Measurements from ENCODE around the gene CACNA1G. TPM values are rescaled to one million over a fixed set of nuclear protein-coding genes. Genes with fewer than 3 reads are reported as not detected.

Gene CACNA1G
- total RNA-seq, 1 donor from 2014 or later: 0.27 TPM

DNA sequence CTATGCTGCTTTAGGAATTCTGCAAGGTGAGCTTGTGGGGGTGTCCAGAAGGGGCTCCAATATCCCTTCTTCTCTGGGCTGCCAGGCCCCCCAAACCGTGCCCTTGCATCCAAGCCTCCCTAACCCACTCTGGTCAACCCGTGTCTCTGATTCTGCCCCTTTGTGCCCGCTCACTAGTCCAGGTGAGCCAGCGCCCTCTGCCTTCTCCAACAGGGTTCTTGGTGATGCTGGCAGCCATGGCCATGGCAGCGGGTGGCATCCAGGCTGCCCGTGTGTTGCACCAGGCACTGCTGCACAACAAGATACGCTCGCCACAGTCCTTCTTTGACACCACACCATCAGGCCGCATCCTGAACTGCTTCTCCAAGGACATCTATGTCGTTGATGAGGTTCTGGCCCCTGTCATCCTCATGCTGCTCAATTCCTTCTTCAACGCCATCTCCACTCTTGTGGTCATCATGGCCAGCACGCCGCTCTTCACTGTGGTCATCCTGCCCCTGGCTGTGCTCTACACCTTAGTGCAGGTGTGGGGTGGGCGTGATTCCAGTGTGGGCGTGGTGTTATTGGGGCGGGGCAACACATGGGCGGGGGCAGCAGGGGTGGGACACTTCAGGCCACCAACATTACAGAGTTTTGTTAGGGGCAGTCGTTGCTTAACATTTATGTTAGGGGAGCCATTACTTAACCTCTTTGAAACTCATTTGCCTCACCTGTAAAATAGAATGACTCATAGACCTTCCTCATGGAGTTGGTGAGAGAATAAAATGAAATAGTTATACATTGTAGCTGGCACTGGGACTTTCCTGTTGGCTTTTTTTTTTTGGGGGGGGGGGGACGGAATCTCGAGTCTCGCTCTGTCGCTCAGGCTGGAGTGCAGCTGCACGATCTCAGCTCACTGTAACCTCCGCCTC lies 115.8 kb downstream of the CACNA1G start:
- Histone ChIP-seq H3K9me3 (ENCODE audit: insufficient read depth, low read depth, low read length) (no peaks in the 10 kb centered on the region), H2AFZ (ENCODE audit: low read depth, low read length) (no peak overlapping the region), H3K79me2 (ENCODE audit: insufficient read depth, low read length) (no peaks in the 10 kb centered on the region), H4K20me1 (ENCODE audit: insufficient read depth, low read length) (no peaks in the 10 kb centered on the region), H3K27ac (ENCODE audit: low read depth, low read length) (no peak overlapping the region), H3K4me2 (ENCODE audit: low read length) (no peak overlapping the region), H3K9ac (ENCODE audit: low read length) (no peak overlapping the region), H3K4me3 (ENCODE audit: insufficient read depth, low read depth, low read length) (no peak overlapping the region), H3K4me1 (ENCODE audit: insufficient read depth, low read length) (peaks cover 3% of the 10 kb centered on the region), H3K27me3 (ENCODE audit: insufficient read depth, low read length) (no peaks in the 10 kb centered on the region), H3K36me3 (ENCODE audit: insufficient read depth, low read length) (no peaks in the 10 kb centered on the region)
- H3K36me3 Mint-ChIP-seq (ENCODE audit: low read depth, unreplicated experiment): no peaks in the 10 kb centered on the region
- H3K27me3 Mint-ChIP-seq (ENCODE audit: low read depth, unreplicated experiment): peaks cover 42% of the 10 kb centered on the region
- TF ChIP-seq, protein P1, sequence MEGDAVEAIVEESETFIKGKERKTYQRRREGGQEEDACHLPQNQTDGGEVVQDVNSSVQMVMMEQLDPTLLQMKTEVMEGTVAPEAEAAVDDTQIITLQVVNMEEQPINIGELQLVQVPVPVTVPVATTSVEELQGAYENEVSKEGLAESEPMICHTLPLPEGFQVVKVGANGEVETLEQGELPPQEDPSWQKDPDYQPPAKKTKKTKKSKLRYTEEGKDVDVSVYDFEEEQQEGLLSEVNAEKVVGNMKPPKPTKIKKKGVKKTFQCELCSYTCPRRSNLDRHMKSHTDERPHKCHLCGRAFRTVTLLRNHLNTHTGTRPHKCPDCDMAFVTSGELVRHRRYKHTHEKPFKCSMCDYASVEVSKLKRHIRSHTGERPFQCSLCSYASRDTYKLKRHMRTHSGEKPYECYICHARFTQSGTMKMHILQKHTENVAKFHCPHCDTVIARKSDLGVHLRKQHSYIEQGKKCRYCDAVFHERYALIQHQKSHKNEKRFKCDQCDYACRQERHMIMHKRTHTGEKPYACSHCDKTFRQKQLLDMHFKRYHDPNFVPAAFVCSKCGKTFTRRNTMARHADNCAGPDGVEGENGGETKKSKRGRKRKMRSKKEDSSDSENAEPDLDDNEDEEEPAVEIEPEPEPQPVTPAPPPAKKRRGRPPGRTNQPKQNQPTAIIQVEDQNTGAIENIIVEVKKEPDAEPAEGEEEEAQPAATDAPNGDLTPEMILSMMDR (IDR thresholded peaks at IDR 0.05; ENCODE audit: insufficient read depth, low read depth, low read length): no peak
- TF ChIP-seq EZH2 (IDR thresholded peaks at IDR 0.05; ENCODE audit: insufficient read depth, low read length): no peak
- H3K4me3 Mint-ChIP-seq (ENCODE audit: unreplicated experiment): no peak overlapping the region
- DNase-seq (ENCODE audit: low read depth) (no peak), FAIRE-seq (no peak)
- peaks cover 3% of the 10 kb centered on the region for H3K4me1 Mint-ChIP-seq (ENCODE audit: low read depth, unreplicated experiment)
- H3K27ac Mint-ChIP-seq (ENCODE audit: unreplicated experiment): no peak overlapping the region
- no peaks in the 10 kb centered on the region for H3K9me3 Mint-ChIP-seq (ENCODE audit: unreplicated experiment)

Other genes starting within 250 kb of the CACNA1G start
- 41.0 and 47.3 TPM in 2 replicates for gene XYLT2, start 214.6 kb upstream of the CACNA1G start, total RNA-seq
- 57.3 and 60.3 TPM in 2 replicates for gene MRPL27, start 187.5 kb upstream of the CACNA1G start, total RNA-seq
- gene EME1, start 187.5 kb upstream of the CACNA1G start, total RNA-seq: 3.0 and 3.1 TPM in 2 replicates
- gene LRRC59, start 163.2 kb upstream of the CACNA1G start, total RNA-seq: 180 and 185 TPM in 2 replicates
- gene ACSF2, start 134.5 kb upstream of the CACNA1G start, total RNA-seq: 28.3 and 43.3 TPM in 2 replicates
- gene CHAD, start 91.8 kb upstream of the CACNA1G start, total RNA-seq: not detected in 2 replicates
- gene RSAD1, start 81.9 kb upstream of the CACNA1G start, total RNA-seq: 18.8 and 21.6 TPM in 2 replicates
- 0.99 and 1.4 TPM in 2 replicates for gene MYCBPAP, start 52.3 kb upstream of the CACNA1G start, total RNA-seq
- 0.24 and 1.7 TPM in 2 replicates for gene EPN3, start 28.0 kb upstream of the CACNA1G start, total RNA-seq
- gene SPATA20, start 13.5 kb upstream of the CACNA1G start, total RNA-seq: 32.0 and 35.9 TPM in 2 replicates
- gene ABCC3, start 74.2 kb downstream of the CACNA1G start, total RNA-seq: 0.41 and 0.55 TPM in 2 replicates
- 37.0 and 38.3 TPM in 2 replicates for gene ANKRD40, start 147.2 kb downstream of the CACNA1G start, total RNA-seq
- gene LUC7L3, start 158.9 kb downstream of the CACNA1G start, total RNA-seq: 85.1 and 93.0 TPM in 2 replicates
- not detected in 2 replicates for gene ANKRD40CL, start 206.8 kb downstream of the CACNA1G start, total RNA-seq